Esophagus squamous epithelium (tissue), 5 donors: ENCODE data around the gene KLK15. TPM values are rescaled to one million over a fixed set of nuclear protein-coding genes. Genes with fewer than 3 reads are reported as not detected.

Experiments
- DNase-seq: peaks from one replicate; lab custom pipeline; 2025; lab: John Stamatoyannopoulos, UW
- H3K27ac ChIP-seq, 4 donors: fragments of 200-600 bp; sonication (generic); one replicate each; pipeline ENCODE4 v1.5.1; 2016 to 2019; ENCODE audit warnings: mild to moderate bottlenecking in 1 of 4
- H3K27me3 ChIP-seq, 4 donors: fragments of 200-600 bp; sonication (generic); 1 replicate in 3 of 4; 2 replicates in 1 of 4; pipeline versions ENCODE4 v1.5.1 to v1.6.0; 2017 to 2021; ENCODE audit warnings: antibody characterized with exemption in 1 of 4
- H3K36me3 ChIP-seq, 3 donors: fragments of 200-600 bp; sonication (generic); one replicate each; pipeline ENCODE4 v1.5.1; 2016 to 2019
- H3K4me1 ChIP-seq, 3 donors: fragments of 200-600 bp; sonication (generic); one replicate each; pipeline ENCODE4 v1.5.1; 2017 to 2019
- H3K4me3 ChIP-seq, 4 donors: fragments of 200-600 bp; sonication (generic); 1 replicate in 3 of 4; 2 replicates in 1 of 4; pipeline ENCODE4 v1.5.1; 2016 to 2019; ENCODE audit warnings: mild to moderate bottlenecking in 2 of 4, moderate library complexity in 1 of 4
- H3K9me3 ChIP-seq, 3 donors: fragments of 200-600 bp; sonication (generic); one replicate each; pipeline ENCODE4 v1.5.1; 2016 to 2019
- CTCF ChIP-seq, 6 experiments: fragments of 450-650 bp in 4 of 6; fragments of 200-600 bp in 2 of 6; sonication (generic) in 2 of 6; IDR thresholded peaks; one replicate each; pipeline ENCODE4 v1.5.1; 2016 to 2019; ENCODE audit warnings: antibody characterized with exemption in 6 of 6, mild to moderate bottlenecking in 4 of 6, moderate library complexity in 4 of 6
- POLR2A ChIP-seq, 4 donors: fragments of 450-650 bp; IDR thresholded peaks; one replicate each; pipeline ENCODE4 v1.6.1; 2017; ENCODE audit warnings: antibody characterized with exemption in 4 of 4, mild to moderate bottlenecking in 4 of 4, moderate library complexity in 3 of 4
- WGBS, 2 donors: methylation state at CpG; one replicate each; pipeline ENCODE4 v1.1.5; 2018; 5-methylcytosine and 5-hydroxymethylcytosine counted together
- intact Hi-C: fragments of 100-400 bp; cut with DNase I; formaldehyde crosslinking; loops from one replicate; pipeline ENCODE4 v1.15.0; 2022
- total RNA-seq, 4 donors: library from RNA; depleted of rRNA; stranded (reverse); fragments of >200 nt; gene quantifications; one replicate each; pipeline ENCODE4 v1.1.0, GENCODE V29; 2016
- donor health status: DM: yes; HTN: yes; CAD: no.

Gene KLK15
- total RNA-seq, 4 donors from 2014 or later, result not detected

GRCh38 chr19:50833802-50834167 lies 411 bp upstream of the KLK15 start:
- Histone ChIP-seq H3K9me3 (no peaks in the 10 kb centered on the region), H3K27ac (no peak overlapping the region), H3K4me3 (no peak overlapping the region), H3K36me3 (no peaks in the 10 kb centered on the region), H3K4me1 (peaks cover 0 to 26% (median 5%) of the 10 kb centered on the region in 3 donors), H3K27me3 (peaks cover 0 to 81% (median 0%) of the 10 kb centered on the region in 4 donors)
- WGBS, 2 donors, result 94 to 95% methylated on average over 6 of the region's 6 CpGs
- no peak for DNase-seq
- intact Hi-C loops, result no loop called here
- TF ChIP-seq CTCF (IDR thresholded peaks at IDR 0.05), result no peak
- TF ChIP-seq POLR2A (IDR thresholded peaks at IDR 0.05), result no peak

GRCh38 chr19:50832666-50833065 lies 708 bp downstream of the KLK15 start:
- 85 to 86% methylated on average over 8 of the region's 8 CpGs for WGBS, 2 donors
- DNase-seq, result no peak
- no peak overlapping the region for H3K27ac ChIP-seq
- H3K4me1 ChIP-seq, result peaks cover 0 to 26% (median 5%) of the 10 kb centered on the region in 3 donors
- TF ChIP-seq CTCF (IDR thresholded peaks at IDR 0.05), result no peak
- TF ChIP-seq POLR2A (IDR thresholded peaks at IDR 0.05), result no peak
- H3K9me3 ChIP-seq, result no peaks in the 10 kb centered on the region
- peaks cover 0 to 79% (median 0%) of the 10 kb centered on the region in 4 donors for H3K27me3 ChIP-seq
- H3K36me3 ChIP-seq, result no peaks in the 10 kb centered on the region
- intact Hi-C loops, result no loop called here
- H3K4me3 ChIP-seq, result no peak overlapping the region

GRCh38 chr19:50831026-50831396 lies 2.4 kb downstream of the KLK15 start:
- peaks cover 0 to 11% (median 5%) of the 10 kb centered on the region in 3 donors for H3K4me1 ChIP-seq
- H3K27ac ChIP-seq, result no peak overlapping the region
- WGBS, 2 donors, result 50 to 80% methylated on average over 2 to 3 of the region's 7 CpGs
- no peaks in the 10 kb centered on the region for H3K36me3 ChIP-seq
- no peaks in the 10 kb centered on the region for H3K9me3 ChIP-seq
- DNase-seq, result no peak
- H3K4me3 ChIP-seq, result no peak overlapping the region
- intact Hi-C loops, result no loop called here
- H3K27me3 ChIP-seq, result peaks cover 0 to 77% (median 0%) of the 10 kb centered on the region in 4 donors
- TF ChIP-seq POLR2A (IDR thresholded peaks at IDR 0.05), result no peak
- no peak for TF ChIP-seq CTCF (IDR thresholded peaks at IDR 0.05)

GRCh38 chr19:50830266-50831025 lies 2.9 kb downstream of the KLK15 start:
- peaks cover 0 to 6% (median 2%) of the 10 kb centered on the region in 3 donors for H3K4me1 ChIP-seq
- DNase-seq, result no peak
- H3K27me3 ChIP-seq, result peaks cover 0 to 75% (median 0%) of the 10 kb centered on the region in 4 donors
- H3K36me3 ChIP-seq, result no peaks in the 10 kb centered on the region
- TF ChIP-seq CTCF (IDR thresholded peaks at IDR 0.05), result no peak
- TF ChIP-seq POLR2A (IDR thresholded peaks at IDR 0.05), result no peak
- no peaks in the 10 kb centered on the region for H3K9me3 ChIP-seq
- 24 to 42% methylated on average over 8 to 16 of the region's 17 CpGs for WGBS, 2 donors
- intact Hi-C loops, result no loop called here
- H3K27ac ChIP-seq, result no peak overlapping the region
- H3K4me3 ChIP-seq, result no peak overlapping the region

- Histone ChIP-seq H3K4me1 (no peaks in the 10 kb centered on the region), H3K36me3 (no peaks in the 10 kb centered on the region), H3K9me3 (no peaks in the 10 kb centered on the region), H3K4me3 (no peak overlapping the region), H3K27ac (no peak overlapping the region), H3K27me3 (peaks cover 0 to 75% (median 0%) of the 10 kb centered on the region in 4 donors)
- TF ChIP-seq POLR2A (IDR thresholded peaks at IDR 0.05), result no peak
- no peak for TF ChIP-seq CTCF (IDR thresholded peaks at IDR 0.05)
- WGBS, 2 donors, result 67 to 70% methylated on average over 4 to 5 of the region's 5 CpGs
- intact Hi-C loops, result no loop called here
- no peak for DNase-seq
These were observed 3.6 kb downstream of the KLK15 start for GRCh38 chr19:50829801-50830200.
